GM12892 (cell line): ENCODE results near the gene PRKCH.

Source experiments
- POLR2A ChIP-seq: IDR thresholded peaks from 2 replicates; pipeline ENCODE4 v1.6.1; 2011; ENCODE audit warnings: low read depth, low read length, control low read depth
- POLR2AphosphoS5 ChIP-seq: IDR thresholded peaks from 2 replicates; pipeline ENCODE4 v1.6.1; 2011; ENCODE audit warnings: low read depth, low read length, control low read depth
- TAF1 ChIP-seq: IDR thresholded peaks from 2 replicates; pipeline ENCODE4 v1.6.1; 2011; ENCODE audit warnings: low read depth, mild to moderate bottlenecking, control low read depth, low read length, borderline replicate concordance

DNA sequence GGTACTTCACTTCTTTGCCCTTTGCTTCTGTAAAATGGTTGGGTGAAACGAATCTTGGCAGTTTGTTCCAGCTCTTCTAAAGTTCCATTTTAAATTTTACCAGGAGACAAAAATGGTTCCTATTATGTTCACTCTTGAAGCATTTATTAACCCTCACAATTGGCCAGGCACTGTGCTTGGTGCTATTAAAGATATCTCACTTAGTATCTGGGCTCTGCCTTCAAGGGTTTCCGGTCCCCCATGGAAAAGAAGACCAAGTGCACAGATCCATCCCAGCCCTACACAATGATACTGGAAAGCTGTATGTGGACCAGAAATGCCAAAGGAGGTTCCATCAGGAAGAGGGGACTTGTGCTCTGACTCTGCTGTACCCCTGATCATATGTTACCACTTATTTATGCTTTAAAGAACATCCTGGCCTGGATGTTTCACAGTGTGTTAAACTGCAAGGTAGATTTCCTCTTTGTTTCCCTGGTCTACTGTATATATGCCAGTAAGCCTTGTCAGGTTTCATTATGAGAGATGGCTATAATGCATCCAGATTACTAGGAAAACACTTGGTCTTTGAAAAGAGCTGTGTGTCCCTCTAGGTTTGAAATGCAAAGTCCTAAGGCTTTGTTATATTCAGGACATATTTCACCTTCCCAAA is 154.8 kb downstream of the PRKCH start:
- TF ChIP-seq POLR2A (no peak), POLR2AphosphoS5 (no peak), TAF1 (no peak)
